OCI-LY3 (cell line): ENCODE data around the gene C1QTNF5.

Experiments
- EZH2phosphoT487 ChIP-seq: fragments of 200-600 bp; shearing (Covaris generic); IDR thresholded peaks from 2 replicates; pipeline ENCODE4 v1.6.1; 2018; ENCODE audit warnings: antibody characterized with exemption, mixed run types, low read depth
- TF ChIP-seq, protein P1 (sequence below): fragments of 200-600, 300-600 bp; sonication (generic); IDR thresholded peaks from 2 replicates; pipeline ENCODE4 v1.5.1; 2014; ENCODE audit warnings: antibody characterized with exemption, low read length, low read depth

DNA sequence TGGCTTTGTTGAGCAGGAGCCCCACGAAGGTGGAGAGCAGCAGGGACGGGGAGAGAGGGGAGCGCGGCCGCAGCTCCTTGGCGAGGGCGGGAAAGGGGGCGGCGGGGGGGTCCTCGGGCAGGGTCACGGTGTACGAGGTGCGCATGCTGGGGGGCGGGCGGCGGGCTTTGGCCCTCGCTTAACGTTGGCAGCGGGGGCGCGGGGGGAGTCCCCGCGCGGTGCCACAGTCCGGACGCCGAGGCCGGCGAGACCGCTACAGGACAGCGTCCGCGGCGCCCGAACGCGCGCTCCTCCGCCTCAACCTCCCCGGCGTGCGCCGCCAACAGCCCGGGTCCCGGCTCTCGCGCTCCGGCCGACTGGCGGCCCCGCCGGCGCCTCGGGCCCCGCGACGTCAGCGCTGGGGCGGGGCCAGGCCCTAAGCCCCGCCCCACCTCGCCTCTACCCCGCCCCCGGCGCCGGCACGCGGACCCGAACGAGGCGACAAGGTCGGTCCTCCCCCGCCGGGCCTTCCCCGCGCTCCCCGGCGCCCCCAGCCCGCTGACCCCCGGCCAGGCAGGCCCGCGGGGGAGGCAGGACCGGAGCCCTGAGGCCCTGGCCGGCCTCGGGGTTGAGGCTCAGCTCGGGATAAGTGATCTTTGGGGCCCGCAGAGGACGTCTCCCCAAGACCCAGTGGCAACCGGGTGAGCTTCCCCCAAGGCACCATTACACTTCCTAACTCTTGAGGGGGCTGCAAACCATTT lies 23.3 kb upstream of the C1QTNF5 start:
- TF ChIP-seq, protein P1, sequence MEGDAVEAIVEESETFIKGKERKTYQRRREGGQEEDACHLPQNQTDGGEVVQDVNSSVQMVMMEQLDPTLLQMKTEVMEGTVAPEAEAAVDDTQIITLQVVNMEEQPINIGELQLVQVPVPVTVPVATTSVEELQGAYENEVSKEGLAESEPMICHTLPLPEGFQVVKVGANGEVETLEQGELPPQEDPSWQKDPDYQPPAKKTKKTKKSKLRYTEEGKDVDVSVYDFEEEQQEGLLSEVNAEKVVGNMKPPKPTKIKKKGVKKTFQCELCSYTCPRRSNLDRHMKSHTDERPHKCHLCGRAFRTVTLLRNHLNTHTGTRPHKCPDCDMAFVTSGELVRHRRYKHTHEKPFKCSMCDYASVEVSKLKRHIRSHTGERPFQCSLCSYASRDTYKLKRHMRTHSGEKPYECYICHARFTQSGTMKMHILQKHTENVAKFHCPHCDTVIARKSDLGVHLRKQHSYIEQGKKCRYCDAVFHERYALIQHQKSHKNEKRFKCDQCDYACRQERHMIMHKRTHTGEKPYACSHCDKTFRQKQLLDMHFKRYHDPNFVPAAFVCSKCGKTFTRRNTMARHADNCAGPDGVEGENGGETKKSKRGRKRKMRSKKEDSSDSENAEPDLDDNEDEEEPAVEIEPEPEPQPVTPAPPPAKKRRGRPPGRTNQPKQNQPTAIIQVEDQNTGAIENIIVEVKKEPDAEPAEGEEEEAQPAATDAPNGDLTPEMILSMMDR: no peak
- TF ChIP-seq EZH2phosphoT487: no peak
